ENCODE measurements around the gene JARID2. TPM values are rescaled to one million over a fixed set of nuclear protein-coding genes. Genes with fewer than 3 reads are reported as not detected.

The JARID2 gene
- total RNA-seq, 1 donor from 2014 or later: 17.9 TPM

- TF ChIP-seq POLR2AphosphoS5 (IDR thresholded peaks at IDR 0.05; ENCODE audit: insufficient read depth in 1 of 2, low read depth in 1 of 2): no peak
- no peak for TF ChIP-seq POLR2A (IDR thresholded peaks at IDR 0.05)
- TF ChIP-seq, protein P1, sequence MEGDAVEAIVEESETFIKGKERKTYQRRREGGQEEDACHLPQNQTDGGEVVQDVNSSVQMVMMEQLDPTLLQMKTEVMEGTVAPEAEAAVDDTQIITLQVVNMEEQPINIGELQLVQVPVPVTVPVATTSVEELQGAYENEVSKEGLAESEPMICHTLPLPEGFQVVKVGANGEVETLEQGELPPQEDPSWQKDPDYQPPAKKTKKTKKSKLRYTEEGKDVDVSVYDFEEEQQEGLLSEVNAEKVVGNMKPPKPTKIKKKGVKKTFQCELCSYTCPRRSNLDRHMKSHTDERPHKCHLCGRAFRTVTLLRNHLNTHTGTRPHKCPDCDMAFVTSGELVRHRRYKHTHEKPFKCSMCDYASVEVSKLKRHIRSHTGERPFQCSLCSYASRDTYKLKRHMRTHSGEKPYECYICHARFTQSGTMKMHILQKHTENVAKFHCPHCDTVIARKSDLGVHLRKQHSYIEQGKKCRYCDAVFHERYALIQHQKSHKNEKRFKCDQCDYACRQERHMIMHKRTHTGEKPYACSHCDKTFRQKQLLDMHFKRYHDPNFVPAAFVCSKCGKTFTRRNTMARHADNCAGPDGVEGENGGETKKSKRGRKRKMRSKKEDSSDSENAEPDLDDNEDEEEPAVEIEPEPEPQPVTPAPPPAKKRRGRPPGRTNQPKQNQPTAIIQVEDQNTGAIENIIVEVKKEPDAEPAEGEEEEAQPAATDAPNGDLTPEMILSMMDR (IDR thresholded peaks at IDR 0.05): no peak
- Histone ChIP-seq H3K27ac (no peak overlapping the region), H3K4me1 (no peaks in the 10 kb centered on the region), H3K4me3 (no peak overlapping the region), H3K36me3 (no peaks in the 10 kb centered on the region), H3K27me3 (no peaks in the 10 kb centered on the region), H3K9me3 (no peaks in the 10 kb centered on the region)
- intact Hi-C loops (cut with DNase I): no loop called here
- no peak for DNase-seq (ENCODE audit: extremely low spot score in 2 of 2)
Observed at GRCh38 chr6:15232836-15233510, 12.9 kb upstream of the JARID2 start.

DNA sequence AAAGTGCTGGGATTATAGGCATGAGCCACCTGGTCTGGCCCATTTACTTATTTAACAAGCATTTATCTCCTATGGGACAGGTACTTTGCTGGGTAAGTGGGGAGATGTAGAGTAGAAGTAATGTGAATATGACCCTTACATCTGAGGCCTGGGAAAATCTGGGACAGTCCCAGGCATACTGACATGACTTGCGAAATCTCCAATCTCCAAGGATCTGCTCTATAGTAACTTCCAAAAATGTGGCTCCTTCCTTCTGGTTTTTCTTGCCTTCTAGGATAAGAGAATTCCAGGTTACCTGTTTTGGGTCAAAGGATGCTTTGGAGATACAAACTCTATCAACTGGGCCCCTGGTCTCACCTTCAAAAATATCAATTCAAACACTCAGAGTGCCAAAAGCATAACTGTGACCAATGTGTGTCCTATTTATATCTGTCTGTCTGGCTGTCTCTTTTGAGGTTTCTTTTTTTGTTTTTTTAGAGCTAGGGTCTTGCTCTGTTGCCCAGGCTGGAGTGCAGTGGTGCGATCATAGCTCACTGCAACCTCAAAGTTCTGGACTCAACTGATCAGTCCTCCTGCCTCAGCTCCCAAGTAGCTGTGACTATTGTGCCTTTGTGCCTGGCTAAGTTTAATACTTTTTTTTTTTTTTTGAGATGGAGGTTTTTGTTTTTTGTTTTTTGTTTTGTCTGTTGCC lies 11.7 kb upstream of the JARID2 start:
- no peak overlapping the region for H3K4me3 ChIP-seq
- DNase-seq (ENCODE audit: extremely low spot score in 2 of 2): no peak
- H3K4me1 ChIP-seq: no peaks in the 10 kb centered on the region
- H3K27me3 ChIP-seq: no peaks in the 10 kb centered on the region
- TF ChIP-seq, protein P1 (IDR thresholded peaks at IDR 0.05): no peak
- TF ChIP-seq POLR2AphosphoS5 (IDR thresholded peaks at IDR 0.05; ENCODE audit: insufficient read depth in 1 of 2, low read depth in 1 of 2) (no peak), POLR2A (IDR thresholded peaks at IDR 0.05) (no peak)
- H3K9me3 ChIP-seq: no peaks in the 10 kb centered on the region
- no peak overlapping the region for H3K27ac ChIP-seq
- no peaks in the 10 kb centered on the region for H3K36me3 ChIP-seq
- intact Hi-C loops (cut with DNase I): no loop called here

DNA sequence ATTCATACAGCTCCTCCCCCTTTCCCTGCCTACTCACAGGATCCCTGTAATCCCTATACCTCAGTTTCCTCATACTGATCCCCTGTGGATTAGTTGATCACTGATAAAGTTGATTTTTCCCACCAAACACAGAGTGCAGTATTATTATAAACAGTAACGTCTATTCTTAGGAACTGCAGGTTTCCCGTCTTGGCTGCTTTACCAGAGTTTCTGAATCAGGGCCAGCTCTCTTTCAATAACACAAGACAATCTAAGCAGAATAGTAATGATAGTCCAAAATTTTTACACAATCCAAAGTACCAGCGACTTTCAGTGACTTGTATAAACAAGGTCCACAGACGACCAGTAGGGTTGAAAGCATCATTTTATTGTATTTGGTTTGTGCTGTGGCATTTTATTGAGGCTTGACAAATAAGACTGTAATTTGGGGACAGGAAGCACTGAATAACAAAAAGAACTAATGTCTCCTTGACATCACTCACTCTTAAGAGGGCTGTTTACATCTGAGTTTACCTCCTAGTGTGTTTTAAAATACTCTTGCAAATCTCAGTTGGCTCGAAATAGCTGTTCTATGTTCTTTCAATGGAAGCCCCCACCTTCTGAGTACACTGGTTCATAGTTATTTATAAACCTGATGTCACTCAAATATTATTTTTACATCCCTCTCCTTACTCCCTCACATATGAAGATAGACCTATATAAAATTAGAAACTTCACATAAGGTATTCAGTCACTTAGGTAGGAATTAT lies 6.1 kb upstream of the JARID2 start:
- Histone ChIP-seq H3K4me3 (no peak overlapping the region), H3K36me3 (no peaks in the 10 kb centered on the region), H3K27me3 (no peaks in the 10 kb centered on the region), H3K4me1 (peaks cover 8% of the 10 kb centered on the region), H3K27ac (no peak overlapping the region), H3K9me3 (no peaks in the 10 kb centered on the region)
- intact Hi-C loops (cut with DNase I): no loop called here
- DNase-seq (ENCODE audit: extremely low spot score in 2 of 2): no peak
- TF ChIP-seq POLR2A (IDR thresholded peaks at IDR 0.05): no peak
- TF ChIP-seq, protein P1 (IDR thresholded peaks at IDR 0.05): no peak
- no peak for TF ChIP-seq POLR2AphosphoS5 (IDR thresholded peaks at IDR 0.05; ENCODE audit: insufficient read depth in 1 of 2, low read depth in 1 of 2)

GRCh38 chr6:15242503-15242902 lies 3.4 kb upstream of the JARID2 start:
- peaks cover 16% of the 10 kb centered on the region for H3K4me1 ChIP-seq
- no peaks in the 10 kb centered on the region for H3K27me3 ChIP-seq
- no peak overlapping the region for H3K27ac ChIP-seq
- H3K9me3 ChIP-seq: no peaks in the 10 kb centered on the region
- TF ChIP-seq, protein P1 (IDR thresholded peaks at IDR 0.05): no peak
- TF ChIP-seq POLR2A (IDR thresholded peaks at IDR 0.05) (no peak), POLR2AphosphoS5 (IDR thresholded peaks at IDR 0.05; ENCODE audit: insufficient read depth in 1 of 2, low read depth in 1 of 2) (no peak)
- no peaks in the 10 kb centered on the region for H3K36me3 ChIP-seq
- intact Hi-C loops (cut with DNase I): no loop called here
- DNase-seq (ENCODE audit: extremely low spot score in 2 of 2): no peak
- no peak overlapping the region for H3K4me3 ChIP-seq
